Fibroblast of the aortic adventitia (primary cell): ENCODE data around the gene CCDC68. TPM values are rescaled to one million over a fixed set of nuclear protein-coding genes. Genes with fewer than 3 reads are reported as not detected.

Source experiments
- DNase-seq: peaks from one replicate; pipeline ENCODE4 v3.0.0-alpha.2; 2010; ENCODE audit warnings: low read depth
- H3K4me3 ChIP-seq: 2 replicates; pipeline ENCODE4 v1.5.1; 2011; ENCODE audit warnings: low read depth, mild to moderate bottlenecking, control low read depth, low read length, moderate library complexity
- CTCF ChIP-seq: IDR thresholded peaks from 2 replicates; pipeline ENCODE4 v1.5.1; 2011; ENCODE audit warnings: mild to moderate bottlenecking, low read length, control low read depth, inconsistent platforms; ENCODE audit not compliant: insufficient read depth
- total RNA-seq: library from RNA; depleted of rRNA; stranded (reverse); fragments of >200 nt; gene quantifications from 2 replicates; pipeline ENCODE4 v1.2.3, GENCODE V29; 2012; ENCODE audit warnings: low replicate concordance

The CCDC68 gene
- total RNA-seq, 1 donor, result 7.4 TPM

- no peak for TF ChIP-seq CTCF
- no peak overlapping the region for H3K4me3 ChIP-seq
- peak; percentile 64 for DNase-seq
Observed at GRCh38 chr18:54926593-54927325, 32.5 kb downstream of the CCDC68 start.

- TF ChIP-seq CTCF, result no peak
- H3K4me3 ChIP-seq, result no peak overlapping the region
- peak; percentile 24 for DNase-seq
Observed at GRCh38 chr18:54924948-54925347, 34.3 kb downstream of the CCDC68 start.

- no peak for TF ChIP-seq CTCF
- no peak overlapping the region for H3K4me3 ChIP-seq
- DNase-seq, result no peak
Observed at GRCh38 chr18:54923339-54923956, 35.8 kb downstream of the CCDC68 start.

- H3K4me3 ChIP-seq, result no peak overlapping the region
- TF ChIP-seq CTCF, result no peak
- DNase-seq, result no peak
Observed at GRCh38 chr18:54919412-54919811, 39.8 kb downstream of the CCDC68 start.

GRCh38 chr18:54918060-54918459 is 41.2 kb downstream of the CCDC68 start:
- H3K4me3 ChIP-seq, result no peak overlapping the region
- no peak for TF ChIP-seq CTCF
- no peak for DNase-seq

GRCh38 chr18:54916507-54916906 is 42.8 kb downstream of the CCDC68 start:
- no peak overlapping the region for H3K4me3 ChIP-seq
- no peak for DNase-seq
- TF ChIP-seq CTCF, result no peak
